Activated CD4-positive, CD25-positive, alpha-beta regulatory T cell treated with anti-CD3 and anti-CD28 coated beads, Interleukin-2, amount 50 U/mL, for 16 hours (primary cell): ENCODE data around the gene USP43.
"Not testable (repeated sequence)": the region's sequence is repeated elsewhere in the genome, so short reads cannot be mapped to it uniquely, and the experiment has no call there.

Experiments used
- DNase-seq: peaks from one replicate; pipeline ENCODE4 v3.0.0-alpha.2; 2020; ENCODE audit warnings: low read depth, low spot score

USP43 gene

GRCh38 chr17:9658593-9659211 lies 13.4 kb downstream of the USP43 start:
- DNase-seq, result no peak

- no peak for DNase-seq
These were observed 15.7 kb downstream of the USP43 start for GRCh38 chr17:9661027-9661426.

GRCh38 chr17:9663511-9663910 lies 18.2 kb downstream of the USP43 start:
- DNase-seq, result not testable (repeated sequence)

GRCh38 chr17:9666461-9667050 lies 21.2 kb downstream of the USP43 start:
- DNase-seq, result no peak

- no peak for DNase-seq
These were observed 23.2 kb downstream of the USP43 start for GRCh38 chr17:9668517-9668916.

GRCh38 chr17:9669551-9670008 lies 24.3 kb downstream of the USP43 start:
- DNase-seq, result no peak

GRCh38 chr17:9670596-9670995 lies 25.3 kb downstream of the USP43 start:
- no peak for DNase-seq

GRCh38 chr17:9671559-9671958 lies 26.2 kb downstream of the USP43 start:
- DNase-seq, result no peak

GRCh38 chr17:9672266-9672665 lies 26.9 kb downstream of the USP43 start:
- no peak for DNase-seq

GRCh38 chr17:9672691-9673090 lies 27.4 kb downstream of the USP43 start:
- DNase-seq, result no peak

GRCh38 chr17:9676084-9676483 lies 30.8 kb downstream of the USP43 start:
- no peak for DNase-seq

- no peak for DNase-seq
These were observed 31.5 kb downstream of the USP43 start for GRCh38 chr17:9676820-9677310.

GRCh38 chr17:9677411-9677810 lies 32.1 kb downstream of the USP43 start:
- no peak for DNase-seq

- no peak for DNase-seq
These were observed 32.6 kb downstream of the USP43 start for GRCh38 chr17:9677896-9678295.

GRCh38 chr17:9684955-9685621 lies 39.8 kb downstream of the USP43 start:
- no peak for DNase-seq

- no peak for DNase-seq
These were observed 48.4 kb downstream of the USP43 start for GRCh38 chr17:9693755-9694154.

GRCh38 chr17:9696279-9697044 lies 51.1 kb downstream of the USP43 start:
- DNase-seq, result no peak

- DNase-seq, result no peak
These were observed 54.8 kb downstream of the USP43 start for GRCh38 chr17:9700136-9700535.

- no peak for DNase-seq
These were observed 55.6 kb downstream of the USP43 start for GRCh38 chr17:9700754-9701476.

- no peak for DNase-seq
These were observed 57.2 kb downstream of the USP43 start for GRCh38 chr17:9702482-9702881.
